Spleen (tissue), 7 donors: Measurements from ENCODE around the gene PHF21B.

Experiments used
- POLR2A ChIP-seq, 3 donors: fragments of 450-650 bp; IDR thresholded peaks; one replicate each; pipeline ENCODE4 v1.5.1; 2017; ENCODE audit warnings: antibody characterized with exemption in 3 of 3, mild to moderate bottlenecking in 1 of 3
- POLR2AphosphoS5 ChIP-seq, 3 donors: sonication (generic); formaldehyde crosslinking; IDR thresholded peaks; one replicate each; pipeline ENCODE4 v1.5.1; 2017; ENCODE audit warnings: antibody characterized with exemption in 3 of 3
- TF ChIP-seq, protein P1 (sequence below), 11 experiments: fragments of 200-600 bp in 7 of 11; fragments of 450-650 bp in 4 of 11; sonication (generic) in 4 of 11; IDR thresholded peaks in 8 of 11; conservative IDR thresholded peaks in 3 of 11; 1 replicate in 7 of 11; 2 replicates in 4 of 11; pipeline versions ENCODE4 v1.4.0 to v1.8.0; 2016 to 2021; ENCODE audit warnings: antibody characterized with exemption in 11 of 11, inconsistent platforms in 4 of 11, mild to moderate bottlenecking in 1 of 11
- donor health status: DM: no; HTN: no; CAD: no; lungs with moderate emphysema.
- donor health status: DM: no; HTN: no; CAD: no.
- donor health status: DM: no; HTN: no; CAD: no.

DNA sequence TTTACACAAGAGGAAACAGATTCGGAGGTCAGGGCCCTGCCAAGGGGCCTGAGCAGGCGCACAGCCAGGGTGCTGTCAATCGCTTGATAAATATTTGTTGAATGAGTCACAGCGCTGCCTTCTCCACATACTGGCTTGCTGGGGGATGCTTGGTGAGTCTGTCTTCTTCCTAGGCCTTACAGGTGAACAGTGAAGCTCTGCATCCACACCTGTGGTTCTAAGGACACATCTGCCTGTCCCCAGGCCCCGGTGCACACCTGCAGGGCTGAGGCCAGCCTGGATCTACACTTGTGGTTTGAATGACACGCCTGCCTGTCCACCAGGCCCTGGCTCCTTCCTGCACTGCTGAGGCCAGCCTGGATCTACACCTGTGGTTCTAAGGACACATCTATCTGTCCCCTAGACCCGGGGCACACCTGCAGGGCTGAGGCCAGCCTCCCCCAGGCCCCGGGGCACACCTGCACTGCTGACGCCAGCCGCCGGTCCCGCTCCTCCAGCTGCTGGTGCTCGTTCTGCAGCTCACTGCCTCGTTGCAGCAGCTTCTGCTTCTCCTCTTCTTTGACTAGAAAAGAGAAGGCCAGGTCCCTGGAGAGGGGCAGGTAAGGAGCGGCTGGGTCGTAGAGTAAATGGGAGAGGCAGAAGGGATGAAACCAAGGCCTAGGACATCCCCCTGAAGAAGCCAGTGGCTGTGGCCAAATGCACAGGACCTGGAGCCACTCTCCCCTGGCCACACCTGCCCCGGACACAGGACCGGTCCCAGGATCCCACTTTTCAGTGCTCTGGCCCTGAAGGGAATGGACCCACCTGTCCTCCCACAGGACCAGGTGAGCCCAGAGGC, 124.6 kb downstream of the PHF21B start:
- no peak for TF ChIP-seq POLR2AphosphoS5 (IDR thresholded peaks at IDR 0.05)
- TF ChIP-seq, protein P1, sequence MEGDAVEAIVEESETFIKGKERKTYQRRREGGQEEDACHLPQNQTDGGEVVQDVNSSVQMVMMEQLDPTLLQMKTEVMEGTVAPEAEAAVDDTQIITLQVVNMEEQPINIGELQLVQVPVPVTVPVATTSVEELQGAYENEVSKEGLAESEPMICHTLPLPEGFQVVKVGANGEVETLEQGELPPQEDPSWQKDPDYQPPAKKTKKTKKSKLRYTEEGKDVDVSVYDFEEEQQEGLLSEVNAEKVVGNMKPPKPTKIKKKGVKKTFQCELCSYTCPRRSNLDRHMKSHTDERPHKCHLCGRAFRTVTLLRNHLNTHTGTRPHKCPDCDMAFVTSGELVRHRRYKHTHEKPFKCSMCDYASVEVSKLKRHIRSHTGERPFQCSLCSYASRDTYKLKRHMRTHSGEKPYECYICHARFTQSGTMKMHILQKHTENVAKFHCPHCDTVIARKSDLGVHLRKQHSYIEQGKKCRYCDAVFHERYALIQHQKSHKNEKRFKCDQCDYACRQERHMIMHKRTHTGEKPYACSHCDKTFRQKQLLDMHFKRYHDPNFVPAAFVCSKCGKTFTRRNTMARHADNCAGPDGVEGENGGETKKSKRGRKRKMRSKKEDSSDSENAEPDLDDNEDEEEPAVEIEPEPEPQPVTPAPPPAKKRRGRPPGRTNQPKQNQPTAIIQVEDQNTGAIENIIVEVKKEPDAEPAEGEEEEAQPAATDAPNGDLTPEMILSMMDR (IDR thresholded peaks at IDR 0.05 in 8 of 11, conservative IDR thresholded peaks at IDR 0.05 in 3 of 11) = no peak
- no peak for TF ChIP-seq POLR2A (IDR thresholded peaks at IDR 0.05)
